HG03565 (cell line): ENCODE measurements around the gene ZNF526.

Experiments
- ATAC-seq: cut with Tn5 transposase; IDR thresholded peaks from one replicate; pipeline ENCODE4 v1.9.1; 2021; ENCODE audit warnings: mild to moderate bottlenecking, moderate library complexity; ENCODE audit not compliant: unreplicated experiment

The ZNF526 gene

GRCh38 chr19:42220751-42221097, 612 bp downstream of the ZNF526 start:
- ATAC-seq, result no peak

- ATAC-seq, result no peak
These were observed 5.0 kb downstream of the ZNF526 start for GRCh38 chr19:42224940-42225717.

- no peak for ATAC-seq
These were observed 5.7 kb downstream of the ZNF526 start for GRCh38 chr19:42225718-42226292.

GRCh38 chr19:42226886-42227285, 6.8 kb downstream of the ZNF526 start:
- ATAC-seq, result no peak

GRCh38 chr19:42228641-42229040, 8.5 kb downstream of the ZNF526 start:
- ATAC-seq, result no peak

GRCh38 chr19:42229301-42229854, 9.3 kb downstream of the ZNF526 start:
- ATAC-seq, result no peak

GRCh38 chr19:42229855-42230351, 9.8 kb downstream of the ZNF526 start:
- ATAC-seq, result no peak

- ATAC-seq, result no peak
These were observed 10.5 kb downstream of the ZNF526 start for GRCh38 chr19:42230571-42230970.

- ATAC-seq, result no peak
These were observed 12.3 kb downstream of the ZNF526 start for GRCh38 chr19:42232435-42232834.

GRCh38 chr19:42233106-42233505, 13.0 kb downstream of the ZNF526 start:
- ATAC-seq, result no peak

GRCh38 chr19:42233678-42234292, 13.7 kb downstream of the ZNF526 start:
- ATAC-seq, result no peak

GRCh38 chr19:42234364-42234763, 14.3 kb downstream of the ZNF526 start:
- no peak for ATAC-seq

GRCh38 chr19:42235181-42235580, 15.1 kb downstream of the ZNF526 start:
- no peak for ATAC-seq

GRCh38 chr19:42239544-42240220, 19.6 kb downstream of the ZNF526 start:
- ATAC-seq, result no peak

- no peak for ATAC-seq
These were observed 21.2 kb downstream of the ZNF526 start for GRCh38 chr19:42241279-42241678.

- ATAC-seq, result peak; percentile 1
These were observed 22.0 kb downstream of the ZNF526 start for GRCh38 chr19:42242069-42242511.

GRCh38 chr19:42242512-42243409, 22.6 kb downstream of the ZNF526 start, which contains the start of gene GSK3A:
GSK3A (minus strand) TSS chr19:42242602; CDS start chr19:42242465, 137 bp downstream.
- peak; percentile 49 for ATAC-seq

GRCh38 chr19:42244347-42245220, 24.5 kb downstream of the ZNF526 start:
- peak; percentile 26 for ATAC-seq

GRCh38 chr19:42245231-42245630, 25.1 kb downstream of the ZNF526 start:
- no peak for ATAC-seq
